OCI-LY7 (cell line): ENCODE results near the gene HSP90AB1. TPM values are rescaled to one million over a fixed set of nuclear protein-coding genes. Genes with fewer than 3 reads are reported as not detected.

Source experiments
- BruUV-seq: library from RNA; stranded (reverse); fragments of 400-500 nt; replicated peaks from 2 replicates; lab custom pipeline; 2021; lab: Mats Ljungman, UMichigan
- CTCF ChIA-PET: fragments of 300-600 bp; sonication (Branson Sonifier 250); formaldehyde crosslinking; loops from one replicate; lab custom pipeline; 2022; ENCODE audit warnings: antibody characterized with exemption; ENCODE audit not compliant: unreplicated experiment; lab: Charles Lee
- POLR2A ChIA-PET: fragments of 300-600 bp; sonication (Branson Sonifier 250); formaldehyde crosslinking; loops from one replicate; lab custom pipeline; 2022; ENCODE audit warnings: antibody characterized with exemption; lab: Charles Lee
- DNase-seq: peaks from one replicate; pipeline ENCODE4 v3.0.0-alpha.2; 2015; ENCODE audit warnings: low spot score
- H2AFZ ChIP-seq: fragments of 200-600 bp; sonication (generic), shearing (Covaris generic); 2 replicates; pipeline ENCODE4 v1.6.1; 2014; ENCODE audit warnings: mild to moderate bottlenecking, antibody characterized with exemption, low read length, moderate library complexity
- H3K27ac ChIP-seq: fragments of 200-600 bp; sonication (generic); 2 replicates; pipeline ENCODE4 v1.5.1; 2014; ENCODE audit warnings: mixed run types, low read depth, mild to moderate bottlenecking, moderate library complexity, low read length, inconsistent platforms; ENCODE audit not compliant: poor library complexity, severe bottlenecking
- H3K36me3 ChIP-seq: fragments of 200-600 bp; sonication (generic); 2 replicates; pipeline ENCODE4 v1.6.1; 2014; ENCODE audit warnings: mild to moderate bottlenecking, antibody characterized with exemption, low read length, moderate library complexity, mixed read lengths; ENCODE audit not compliant: insufficient read depth
- H3K4me1 ChIP-seq: fragments of 200-600 bp; sonication (generic); 2 replicates; pipeline ENCODE4 v1.5.1; 2014; ENCODE audit warnings: mild to moderate bottlenecking, low read length; ENCODE audit not compliant: insufficient read depth, poor library complexity, severe bottlenecking
- H3K4me2 ChIP-seq: fragments of 200-600 bp; sonication (generic); 2 replicates; pipeline ENCODE4 v1.6.1; 2014; ENCODE audit warnings: mild to moderate bottlenecking, low read length
- H3K4me3 ChIP-seq: fragments of 200-600 bp; sonication (generic); 2 replicates; pipeline ENCODE4 v1.5.1; 2014; ENCODE audit warnings: mild to moderate bottlenecking, low read depth, low read length; ENCODE audit not compliant: poor library complexity, severe bottlenecking
- H3K79me2 ChIP-seq: fragments of 200-600 bp; sonication (generic); 2 replicates; pipeline ENCODE4 v1.6.1; 2016; ENCODE audit warnings: low read depth, mild to moderate bottlenecking, low read length, moderate library complexity, mixed read lengths; ENCODE audit not compliant: insufficient read depth
- H3K9me2 ChIP-seq: fragments of 200-600 bp; sonication (generic); 2 replicates; pipeline ENCODE4 v1.6.1; 2016; ENCODE audit warnings: mild to moderate bottlenecking, low read length, mixed read lengths; ENCODE audit not compliant: insufficient read depth
- H3K9me3 ChIP-seq: fragments of 200-600 bp; sonication (generic); 2 replicates; pipeline ENCODE4 v1.6.1; 2014; ENCODE audit warnings: mild to moderate bottlenecking, mixed run types, low read length, mixed read lengths
- H4K20me1 ChIP-seq: fragments of 200-600 bp; sonication (generic); 2 replicates; pipeline ENCODE4 v1.6.1; 2014; ENCODE audit warnings: mild to moderate bottlenecking, antibody characterized with exemption, low read length, moderate library complexity, mixed read lengths; ENCODE audit not compliant: insufficient read depth
- EZH2phosphoT487 ChIP-seq: fragments of 200-600 bp; sonication (generic); IDR thresholded peaks from 2 replicates; pipeline ENCODE4 v1.6.1; 2018; ENCODE audit warnings: low read depth, borderline replicate concordance, mild to moderate bottlenecking, mixed run types, antibody characterized with exemption, low read length, moderate library complexity, mixed read lengths
- intact Hi-C: fragments of 100-400 bp; cut with micrococcal nuclease; formaldehyde crosslinking; loops from one replicate; pipeline ENCODE4 v1.10.0; 2022; ENCODE audit not compliant: unreplicated experiment
- total RNA-seq, 2 experiments: library from RNA; depleted of rRNA in 1 of 2; stranded (reverse); fragments of >200 nt in 1 of 2; shearing (Covaris generic) in 1 of 2; gene quantifications; 2 replicates each; pipeline ENCODE4 v1.2.3, GENCODE V29; 2014 to 2022
- TF ChIP-seq, protein P1 (sequence below): fragments of 200-600 bp; sonication (generic); conservative IDR thresholded peaks from 2 replicates; pipeline ENCODE4 v1.5.1; 2014; ENCODE audit warnings: mild to moderate bottlenecking, antibody characterized with exemption, low read length, moderate library complexity, mixed read lengths

HSP90AB1 gene
- total RNA-seq, 2 experiments from 2014 or later = 911 to 1,282 TPM

DNA sequence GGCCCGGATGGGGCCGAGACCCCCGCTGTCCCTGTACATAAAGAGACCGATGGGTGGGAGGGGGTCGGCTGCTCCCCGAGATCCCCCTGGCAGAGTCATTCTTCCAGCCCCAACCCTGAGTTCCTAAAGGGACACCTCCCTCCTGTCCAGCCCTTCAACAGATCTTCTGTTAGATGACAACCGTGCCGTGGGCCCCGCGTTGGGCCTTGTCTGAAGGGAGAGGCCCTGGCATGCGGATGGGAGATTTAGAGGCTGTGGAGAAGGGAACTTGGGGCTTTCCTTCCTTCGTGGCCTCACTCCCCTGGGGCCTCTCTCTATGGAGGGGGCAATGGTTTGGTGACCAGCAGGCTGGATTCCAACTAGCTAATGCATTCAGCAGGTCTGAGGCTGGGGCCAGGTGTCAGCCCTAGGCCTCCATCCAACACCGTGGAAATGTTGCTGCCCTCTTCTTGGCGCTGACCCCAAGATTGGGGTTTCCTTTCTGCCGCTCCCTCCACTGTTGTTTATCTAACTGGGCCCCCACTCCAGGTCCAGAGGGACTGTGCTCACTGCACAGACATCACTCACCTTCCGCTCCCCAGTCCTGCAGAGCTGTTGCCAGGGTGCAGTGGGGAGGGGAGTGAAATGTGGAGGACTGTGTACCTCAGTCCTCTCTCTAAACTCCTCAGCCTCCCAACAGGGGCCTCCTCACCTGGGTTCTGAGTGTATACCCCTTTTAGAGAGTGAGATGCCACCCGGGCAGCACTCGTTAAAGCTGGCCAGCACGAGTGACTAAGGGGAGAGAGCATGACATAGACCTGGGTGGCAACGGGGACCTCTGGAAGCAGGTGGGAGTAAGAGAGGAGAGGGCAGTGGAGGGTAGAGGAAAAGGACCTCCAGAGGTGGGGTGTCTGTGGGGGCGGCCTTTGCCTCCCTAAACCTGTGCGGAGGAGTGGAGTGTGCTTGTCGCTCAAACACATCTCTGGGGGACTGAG lies 30.1 kb downstream of the HSP90AB1 start:
- no peak for DNase-seq
- no peak overlapping the region for H3K4me3 ChIP-seq
- no peak overlapping the region for H2AFZ ChIP-seq
- H3K9me2 ChIP-seq = no peaks in the 10 kb centered on the region
- ChIA-PET CTCF (no interaction called here), POLR2A (no interaction called here)
- intact Hi-C loops = no loop called here
- H3K36me3 ChIP-seq = no peaks in the 10 kb centered on the region
- H3K9me3 ChIP-seq = no peaks in the 10 kb centered on the region
- H3K79me2 ChIP-seq = no peaks in the 10 kb centered on the region
- no peak overlapping the region for H3K4me2 ChIP-seq
- no peaks in the 10 kb centered on the region for H4K20me1 ChIP-seq
- BruUV-seq = no TSS peak
- TF ChIP-seq, protein P1, sequence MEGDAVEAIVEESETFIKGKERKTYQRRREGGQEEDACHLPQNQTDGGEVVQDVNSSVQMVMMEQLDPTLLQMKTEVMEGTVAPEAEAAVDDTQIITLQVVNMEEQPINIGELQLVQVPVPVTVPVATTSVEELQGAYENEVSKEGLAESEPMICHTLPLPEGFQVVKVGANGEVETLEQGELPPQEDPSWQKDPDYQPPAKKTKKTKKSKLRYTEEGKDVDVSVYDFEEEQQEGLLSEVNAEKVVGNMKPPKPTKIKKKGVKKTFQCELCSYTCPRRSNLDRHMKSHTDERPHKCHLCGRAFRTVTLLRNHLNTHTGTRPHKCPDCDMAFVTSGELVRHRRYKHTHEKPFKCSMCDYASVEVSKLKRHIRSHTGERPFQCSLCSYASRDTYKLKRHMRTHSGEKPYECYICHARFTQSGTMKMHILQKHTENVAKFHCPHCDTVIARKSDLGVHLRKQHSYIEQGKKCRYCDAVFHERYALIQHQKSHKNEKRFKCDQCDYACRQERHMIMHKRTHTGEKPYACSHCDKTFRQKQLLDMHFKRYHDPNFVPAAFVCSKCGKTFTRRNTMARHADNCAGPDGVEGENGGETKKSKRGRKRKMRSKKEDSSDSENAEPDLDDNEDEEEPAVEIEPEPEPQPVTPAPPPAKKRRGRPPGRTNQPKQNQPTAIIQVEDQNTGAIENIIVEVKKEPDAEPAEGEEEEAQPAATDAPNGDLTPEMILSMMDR = no peak
- TF ChIP-seq EZH2phosphoT487 = no peak
- no peaks in the 10 kb centered on the region for H3K4me1 ChIP-seq
- no peak overlapping the region for H3K27ac ChIP-seq

DNA sequence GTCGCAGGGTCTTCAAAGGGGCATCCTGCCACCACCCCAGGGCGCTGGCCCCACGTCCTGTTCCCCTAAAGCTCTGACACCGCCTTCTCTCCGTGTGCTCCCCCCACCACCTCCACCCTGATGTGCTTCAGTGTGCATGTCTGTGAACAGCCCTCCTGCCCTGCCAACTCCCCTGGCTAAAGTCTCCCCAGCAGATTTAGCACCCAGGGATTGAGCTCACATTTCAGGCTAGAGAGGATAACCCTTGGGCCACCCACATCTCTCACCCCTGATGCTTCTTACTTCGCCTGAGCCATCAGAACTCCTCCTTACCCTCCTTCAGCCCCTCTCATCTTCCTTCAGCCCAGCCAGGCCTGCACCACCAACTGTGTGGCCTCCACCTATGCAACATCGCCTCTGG lies 30.9 kb downstream of the HSP90AB1 start:
- CTCF ChIA-PET = no interaction called here
- Histone ChIP-seq H3K36me3 (no peaks in the 10 kb centered on the region), H3K9me3 (no peaks in the 10 kb centered on the region), H2AFZ (no peak overlapping the region), H3K27ac (no peak overlapping the region), H3K9me2 (no peaks in the 10 kb centered on the region), H3K4me2 (no peak overlapping the region), H3K4me1 (no peaks in the 10 kb centered on the region), H3K79me2 (no peaks in the 10 kb centered on the region), H4K20me1 (no peaks in the 10 kb centered on the region), H3K4me3 (no peak overlapping the region)
- DNase-seq = no peak
- TF ChIP-seq EZH2phosphoT487 = no peak
- TF ChIP-seq, protein P1 = no peak
- no TSS peak for BruUV-seq
- POLR2A ChIA-PET = no interaction called here
- intact Hi-C loops = no loop called here

DNA sequence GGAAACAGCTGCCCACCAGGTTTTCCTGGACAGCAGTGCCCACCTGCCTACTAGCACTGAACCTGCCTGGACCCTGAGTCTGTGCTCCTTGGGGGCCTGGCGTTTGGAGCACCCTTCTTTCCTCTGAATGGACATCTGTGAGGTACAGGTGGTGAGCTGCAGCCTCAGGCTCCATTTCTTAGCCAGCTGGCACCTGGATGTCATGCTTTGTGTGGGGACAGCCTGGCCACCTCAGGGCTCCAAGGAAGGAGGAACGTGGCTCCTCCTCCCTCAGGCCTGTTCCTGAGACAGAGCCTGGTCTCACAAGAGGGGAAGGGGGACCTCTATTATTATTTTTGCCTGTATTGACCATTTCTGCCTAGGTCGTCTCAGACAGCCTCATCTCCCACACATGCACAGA lies 31.4 kb downstream of the HSP90AB1 start:
- DNase-seq = no peak
- Histone ChIP-seq H3K4me1 (no peaks in the 10 kb centered on the region), H3K36me3 (no peaks in the 10 kb centered on the region), H2AFZ (no peak overlapping the region), H3K4me3 (no peak overlapping the region), H3K79me2 (no peaks in the 10 kb centered on the region), H4K20me1 (no peaks in the 10 kb centered on the region), H3K4me2 (no peak overlapping the region), H3K9me3 (no peaks in the 10 kb centered on the region), H3K27ac (no peak overlapping the region), H3K9me2 (no peaks in the 10 kb centered on the region)
- CTCF ChIA-PET = no interaction called here
- TF ChIP-seq, protein P1 = no peak
- no peak for TF ChIP-seq EZH2phosphoT487
- POLR2A ChIA-PET = no interaction called here
- intact Hi-C loops = no loop called here
- no TSS peak for BruUV-seq
